SU-DHL-6 (cell line): ENCODE results near the gene MEGF6.

Experiments
- H2AFZ ChIP-seq: fragments of 200-600 bp; sonication (generic); 2 replicates; pipeline ENCODE4 v1.6.1; 2014; ENCODE audit warnings: low read depth, mild to moderate bottlenecking, moderate library complexity, mixed read lengths, antibody characterized with exemption, low read length; ENCODE audit not compliant: severe bottlenecking
- H3F3A ChIP-seq: fragments of 200-600 bp; shearing (Covaris generic); 2 replicates; pipeline ENCODE4 v1.6.0; 2016; ENCODE audit warnings: antibody characterized with exemption, mild to moderate bottlenecking; ENCODE audit not compliant: insufficient read depth
- H3K27ac ChIP-seq: fragments of 200-600 bp; sonication (generic); 2 replicates; pipeline ENCODE4 v1.5.1; 2016; ENCODE audit warnings: low read depth, mild to moderate bottlenecking, low read length, moderate library complexity, mixed read lengths
- H3K27me3 ChIP-seq: fragments of 200-600 bp; sonication (generic), shearing (Covaris generic); 2 replicates; pipeline ENCODE4 v1.6.0; 2014; ENCODE audit warnings: mild to moderate bottlenecking, low read length
- H3K36me3 ChIP-seq: fragments of 200-600 bp; sonication (generic); 2 replicates; pipeline ENCODE4 v1.6.1; 2014; ENCODE audit warnings: mild to moderate bottlenecking, low read length, mixed read lengths
- H3K4me2 ChIP-seq: fragments of 300-600, 200-600 bp; shearing (Covaris generic), sonication (generic); 2 replicates; pipeline ENCODE4 v1.6.0; 2014; ENCODE audit warnings: low read length, low read depth, mild to moderate bottlenecking; ENCODE audit not compliant: poor library complexity, severe bottlenecking
- H3K4me3 ChIP-seq: fragments of 200-600 bp; sonication (generic); 2 replicates; pipeline ENCODE4 v1.5.1; 2014; ENCODE audit warnings: antibody characterized with exemption, low read length, mild to moderate bottlenecking, mixed read lengths; ENCODE audit not compliant: insufficient read depth, poor library complexity, severe bottlenecking
- H3K79me2 ChIP-seq: fragments of 200-600 bp; sonication (generic); 2 replicates; pipeline ENCODE4 v1.6.1; 2014; ENCODE audit warnings: mild to moderate bottlenecking, low read length, moderate library complexity; ENCODE audit not compliant: insufficient read depth
- H3K9ac ChIP-seq: fragments of 200-600 bp; sonication (generic); 2 replicates; pipeline ENCODE4 v1.7.0; 2014; ENCODE audit warnings: mild to moderate bottlenecking, low read length
- H3K9me2 ChIP-seq: fragments of 200-600 bp; sonication (generic); replicated peaks from 2 replicates; pipeline ENCODE4 v1.6.1; 2014; ENCODE audit warnings: low read length; ENCODE audit not compliant: insufficient read depth
- H3K9me3 ChIP-seq: fragments of 200-600 bp; sonication (generic); 2 replicates; pipeline ENCODE4 v1.6.1; 2014; ENCODE audit warnings: low read length, mixed read lengths; ENCODE audit not compliant: insufficient read depth
- H4K20me1 ChIP-seq: fragments of 200-600 bp; sonication (generic); 2 replicates; pipeline ENCODE4 v1.6.1; 2014; ENCODE audit warnings: low read depth, mild to moderate bottlenecking, antibody characterized with exemption, low read length, moderate library complexity, mixed read lengths
- CTCF ChIP-seq: fragments of 200-600 bp; sonication (generic); IDR thresholded peaks from one replicate; pipeline ENCODE4 v1.5.1; 2017; ENCODE audit warnings: antibody characterized with exemption, mild to moderate bottlenecking, low read length, moderate library complexity; ENCODE audit not compliant: insufficient read depth, poor library complexity, severe bottlenecking
- EZH2phosphoT487 ChIP-seq: fragments of 200-600 bp; sonication (generic), shearing (Covaris generic); conservative IDR thresholded peaks from 2 replicates; pipeline ENCODE4 v1.6.1; 2018; ENCODE audit warnings: mild to moderate bottlenecking, antibody characterized with exemption, low read length, moderate library complexity, mixed read lengths

MEGF6 gene

GRCh38 chr1:3541465-3541864 is 69.8 kb downstream of the MEGF6 start:
- no peak overlapping the region for H3K4me2 ChIP-seq

GRCh38 chr1:3540876-3541275 is 70.4 kb downstream of the MEGF6 start:
- no peaks in the 10 kb centered on the region for H3K36me3 ChIP-seq
- no peaks in the 10 kb centered on the region for H3F3A ChIP-seq
- no peak overlapping the region for H2AFZ ChIP-seq
- no peak overlapping the region for H3K4me2 ChIP-seq
- H3K4me3 ChIP-seq = no peak overlapping the region
- no peaks in the 10 kb centered on the region for H3K9me2 ChIP-seq
- no peak overlapping the region for H3K9ac ChIP-seq
- TF ChIP-seq CTCF (no peak), EZH2phosphoT487 (no peak)
- no peaks in the 10 kb centered on the region for H3K27me3 ChIP-seq
- H4K20me1 ChIP-seq = no peaks in the 10 kb centered on the region
- no peaks in the 10 kb centered on the region for H3K79me2 ChIP-seq
- H3K27ac ChIP-seq = no peak overlapping the region
- no peaks in the 10 kb centered on the region for H3K9me3 ChIP-seq

More at GRCh38 chr1:3541465-3541864, 69.8 kb downstream of the MEGF6 start:
- H3K79me2 ChIP-seq = no peaks in the 10 kb centered on the region
- H2AFZ ChIP-seq = no peak overlapping the region
- H3K9me2 ChIP-seq = no peaks in the 10 kb centered on the region
- H3K27me3 ChIP-seq = no peaks in the 10 kb centered on the region
- H3K9ac ChIP-seq = no peak overlapping the region
- no peaks in the 10 kb centered on the region for H3K9me3 ChIP-seq
- no peak overlapping the region for H3K4me3 ChIP-seq
- no peaks in the 10 kb centered on the region for H3F3A ChIP-seq
- H3K36me3 ChIP-seq = no peaks in the 10 kb centered on the region
- TF ChIP-seq EZH2phosphoT487 = no peak
- no peak for TF ChIP-seq CTCF
- H3K27ac ChIP-seq = no peak overlapping the region
- no peaks in the 10 kb centered on the region for H4K20me1 ChIP-seq

- no peaks in the 10 kb centered on the region for H4K20me1 ChIP-seq
- no peak overlapping the region for H3K9ac ChIP-seq
- no peak overlapping the region for H3K27ac ChIP-seq
Observed at GRCh38 chr1:3539707-3540425, 71.4 kb downstream of the MEGF6 start.

More at GRCh38 chr1:3539707-3540425, 71.4 kb downstream of the MEGF6 start:
- H3F3A ChIP-seq = no peaks in the 10 kb centered on the region
- H3K4me2 ChIP-seq = no peak overlapping the region
- no peak overlapping the region for H2AFZ ChIP-seq
- no peaks in the 10 kb centered on the region for H3K79me2 ChIP-seq
- TF ChIP-seq CTCF (no peak), EZH2phosphoT487 (no peak)
- H3K27me3 ChIP-seq = no peaks in the 10 kb centered on the region
- H3K9me3 ChIP-seq = no peaks in the 10 kb centered on the region
- H3K36me3 ChIP-seq = no peaks in the 10 kb centered on the region
- H3K9me2 ChIP-seq = no peaks in the 10 kb centered on the region
- no peak overlapping the region for H3K4me3 ChIP-seq
